IMR-90 (cell line): ENCODE measurements around the gene SLC4A4. TPM values are rescaled to one million over a fixed set of nuclear protein-coding genes. Genes with fewer than 3 reads are reported as not detected.

ENCODE experiments used
- ATAC-seq: fragments of 200-7000 bp; cut with Tn5 transposase; 2 replicates; pipeline ENCODE4 v1.9.1; 2020; ENCODE audit warnings: low read depth, mild to moderate bottlenecking, moderate library complexity
- BruUV-seq: library from RNA; stranded (reverse); fragments of 400-500 nt; replicated peaks from 2 replicates; lab custom pipeline; 2021; lab: Mats Ljungman, UMichigan
- CTCF ChIA-PET: fragments of 300-600 bp; formaldehyde crosslinking; extraction: SDS; loops from one replicate; lab custom pipeline; 2021; ENCODE audit warnings: antibody characterized with exemption; lab: Yijun Ruan, JAX
- POLR2A ChIA-PET: fragments of 300-600 bp; sonication (Branson Sonifier 250); formaldehyde crosslinking; loops from one replicate; lab custom pipeline; 2022; ENCODE audit warnings: antibody characterized with exemption; ENCODE audit not compliant: unreplicated experiment; lab: Charles Lee
- DNase-seq: peaks from one replicate; pipeline ENCODE4 v3.0.0; 2013
- H2AFZ ChIP-seq: replicated peaks from 2 replicates; pipeline ENCODE3; 2013; ENCODE audit warnings: low read length, mild to moderate bottlenecking; ENCODE audit not compliant: poor library complexity
- H2AK5ac ChIP-seq: 2 replicates; pipeline ENCODE4 v1.6.1; 2013; ENCODE audit warnings: low read depth, low read length, inconsistent platforms
- H2AK9ac ChIP-seq: replicated peaks from 2 replicates; pipeline ENCODE3; 2013; ENCODE audit warnings: mild to moderate bottlenecking, low read depth, low read length, moderate library complexity; ENCODE audit not compliant: poor library complexity
- H2BK120ac ChIP-seq: 2 replicates; pipeline ENCODE4 v1.6.1; 2013; ENCODE audit warnings: low read depth, low read length, inconsistent platforms
- H2BK15ac ChIP-seq: 3 replicates; pipeline ENCODE4 v1.6.1; 2013; ENCODE audit warnings: low read depth, low read length, inconsistent platforms
- H2BK20ac ChIP-seq: 2 replicates; pipeline ENCODE4 v1.6.1; 2013; ENCODE audit warnings: low read depth, mild to moderate bottlenecking, inconsistent platforms, low read length, moderate library complexity
- H2BK5ac ChIP-seq: 2 replicates; pipeline ENCODE4 v1.6.1; 2013; ENCODE audit warnings: mild to moderate bottlenecking, low read depth, low read length, inconsistent platforms; ENCODE audit not compliant: poor library complexity, severe bottlenecking
- H3K14ac ChIP-seq: replicated peaks from 2 replicates; pipeline ENCODE4 v1.6.1; 2013; ENCODE audit warnings: low read depth, low read length, inconsistent platforms
- H3K18ac ChIP-seq: 2 replicates; pipeline ENCODE4 v1.6.1; 2013; ENCODE audit warnings: low read depth, low read length, control low read depth
- H3K23ac ChIP-seq: 2 replicates; pipeline ENCODE4 v1.6.1; 2013; ENCODE audit warnings: low read depth, low read length, inconsistent platforms
- H3K27ac ChIP-seq: 2 replicates; pipeline ENCODE4 v1.5.1; 2013; ENCODE audit warnings: mild to moderate bottlenecking, control low read depth, low read length; ENCODE audit not compliant: insufficient read depth
- H3K27me3 ChIP-seq: 2 replicates; pipeline ENCODE4 v1.6.1; 2013; ENCODE audit warnings: low read length; ENCODE audit not compliant: control insufficient read depth, insufficient read depth
- H3K36me3 ChIP-seq: 2 replicates; pipeline ENCODE4 v1.6.1; 2013; ENCODE audit warnings: low read length, mixed read lengths; ENCODE audit not compliant: control insufficient read depth, insufficient read depth
- H3K4ac ChIP-seq: 2 replicates; pipeline ENCODE4 v1.6.1; 2013; ENCODE audit warnings: low read depth, low read length, inconsistent platforms
- H3K4me1 ChIP-seq: 2 replicates; pipeline ENCODE4 v1.6.1; 2013; ENCODE audit warnings: low read length, mixed read lengths; ENCODE audit not compliant: control insufficient read depth, insufficient read depth
- H3K4me2 ChIP-seq: 2 replicates; pipeline ENCODE4 v1.6.1; 2013; ENCODE audit warnings: low read depth, mild to moderate bottlenecking, control low read depth, low read length, moderate library complexity
- H3K4me3 ChIP-seq: 2 replicates; pipeline ENCODE4 v1.5.1; 2013; ENCODE audit warnings: low read depth, mild to moderate bottlenecking, control low read depth, low read length, moderate library complexity; ENCODE audit not compliant: insufficient read depth
- H3K56ac ChIP-seq: 2 replicates; pipeline ENCODE4 v1.6.1; 2013; ENCODE audit warnings: low read length, inconsistent platforms; ENCODE audit not compliant: insufficient read depth; ENCODE audit errors: extremely low read depth
- H3K79me1 ChIP-seq, 2 experiments: 2 replicates each; pipeline ENCODE4 v1.6.1; 2013; ENCODE audit warnings: low read length in 2 of 2, inconsistent platforms in 1 of 2, low read depth in 1 of 2
- H3K9ac ChIP-seq: 2 replicates; pipeline ENCODE4 v1.6.1; 2013; ENCODE audit warnings: low read depth, low read length, control low read depth
- H3K9me1 ChIP-seq: 2 replicates; pipeline ENCODE4 v1.6.1; 2013; ENCODE audit warnings: low read length, inconsistent platforms; ENCODE audit not compliant: insufficient read depth
- H3K9me3 ChIP-seq: 2 replicates; pipeline ENCODE4 v1.6.1; 2013; ENCODE audit warnings: low read length; ENCODE audit not compliant: control insufficient read depth, insufficient read depth
- H4K20me1 ChIP-seq: 2 replicates; pipeline ENCODE4 v1.6.1; 2013; ENCODE audit warnings: low read length, inconsistent platforms; ENCODE audit not compliant: insufficient read depth
- H4K5ac ChIP-seq: 2 replicates; pipeline ENCODE4 v1.6.1; 2013; ENCODE audit warnings: mild to moderate bottlenecking, low read depth, low read length, control low read depth
- H4K8ac ChIP-seq, 2 experiments: 2 replicates each; pipeline ENCODE4 v1.6.1; 2013; ENCODE audit warnings: low read depth in 2 of 2, low read length in 2 of 2, control low read depth in 1 of 2, inconsistent platforms in 1 of 2
- H4K91ac ChIP-seq: 2 replicates; pipeline ENCODE4 v1.6.1; 2013; ENCODE audit warnings: low read depth, low read length, inconsistent platforms; ENCODE audit not compliant: insufficient read depth
- CEBPB ChIP-seq: IDR thresholded peaks from 2 replicates; pipeline ENCODE4 v1.6.1; 2012; ENCODE audit warnings: low read depth, low read length, improper control_type of control experiment
- CTCF ChIP-seq: conservative IDR thresholded peaks from 2 replicates; pipeline ENCODE4 v1.5.1; 2012; ENCODE audit warnings: mild to moderate bottlenecking, low read depth, low read length, improper control_type of control experiment
- ELK1 ChIP-seq: fragments of 150-350 bp; IDR thresholded peaks from 2 replicates; pipeline ENCODE4 v1.6.1; 2016; ENCODE audit warnings: low read depth, mild to moderate bottlenecking, low read length, moderate library complexity, borderline replicate concordance
- FOS ChIP-seq: fragments of 150-350 bp; IDR thresholded peaks from 2 replicates; pipeline ENCODE4 v1.6.1; 2016; ENCODE audit warnings: low read depth, low read length
- MAFK ChIP-seq: IDR thresholded peaks from 2 replicates; pipeline ENCODE4 v1.6.1; 2012; ENCODE audit warnings: low read depth, low read length, improper control_type of control experiment
- MAZ ChIP-seq: IDR thresholded peaks from 2 replicates; pipeline ENCODE4 v1.6.1; 2012; ENCODE audit warnings: low read depth, mild to moderate bottlenecking, low read length, improper control_type of control experiment, moderate library complexity, borderline replicate concordance
- NFE2L2 ChIP-seq: fragments of 150-350 bp; IDR thresholded peaks from 2 replicates; pipeline ENCODE4 v1.6.1; 2016; ENCODE audit warnings: low read depth, mild to moderate bottlenecking, low read length
- POLR2A ChIP-seq: IDR thresholded peaks from 2 replicates; pipeline ENCODE4 v1.6.1; 2012; ENCODE audit warnings: mild to moderate bottlenecking, low read depth, low read length
- RAD21 ChIP-seq: IDR thresholded peaks from 2 replicates; pipeline ENCODE4 v1.6.1; 2012; ENCODE audit warnings: low read length, improper control_type of control experiment
- RCOR1 ChIP-seq: IDR thresholded peaks from 2 replicates; pipeline ENCODE4 v1.6.1; 2012; ENCODE audit warnings: mild to moderate bottlenecking, low read length, improper control_type of control experiment; ENCODE audit not compliant: insufficient replicate concordance
- RFX5 ChIP-seq: IDR thresholded peaks from 2 replicates; pipeline ENCODE4 v1.8.0; 2012; ENCODE audit warnings: low read depth, mild to moderate bottlenecking, low read length, moderate library complexity
- SMC3 ChIP-seq: fragments of 150-350 bp; IDR thresholded peaks from 2 replicates; pipeline ENCODE4 v1.6.1; 2016; ENCODE audit warnings: low read depth, mild to moderate bottlenecking, antibody characterized with exemption, low read length, moderate library complexity
- USF2 ChIP-seq: fragments of 150-350 bp; IDR thresholded peaks from 2 replicates; pipeline ENCODE4 v1.6.1; 2017; ENCODE audit warnings: mild to moderate bottlenecking, antibody characterized with exemption, low read length, low read depth
- WGBS, 2 experiments: methylation state at CpG; one replicate each; pipeline versions ENCODE4 v1.1.5 to v1.1.7; 2013; ENCODE audit warnings: missing lambda C conversion rate in 2 of 2; ENCODE audit not compliant: insufficient read length in 1 of 2; ENCODE audit errors: extremely low coverage in 2 of 2; 5-methylcytosine and 5-hydroxymethylcytosine counted together
- dilution Hi-C: fragments of 300-500 bp; cut with HindIII; formaldehyde crosslinking; loops from one replicate; pipeline ENCODE4 v1.14.3; 2018; ENCODE audit warnings: low sequenced_read_pairs; ENCODE audit not compliant: unreplicated experiment
- in situ Hi-C: fragments of 300-500 bp; cut with MboI; formaldehyde crosslinking; loops from 3 replicates; pipeline ENCODE4 v1.14.3; 2019; ENCODE audit warnings: low sequenced_read_pairs, inconsistent platforms, mixed read lengths
- intact Hi-C: fragments of 100-400 bp; cut with micrococcal nuclease; formaldehyde crosslinking; loops from 2 replicates; pipeline ENCODE4 v1.10.0; 2022
- polyA plus RNA-seq, 3 experiments: library from polyadenylated mRNA; depleted of rRNA; stranded (reverse); fragments of >200 nt; gene quantifications; 2 replicates each; pipeline ENCODE4 v1.2.3, GENCODE V29; 2012; ENCODE audit warnings: low replicate concordance in 1 of 3
- total RNA-seq: library from RNA; depleted of rRNA; stranded (reverse); fragments of >200 nt; gene quantifications from 2 replicates; pipeline ENCODE4 v1.2.3, GENCODE V29; 2012

SLC4A4 gene
- total and polyA plus RNA-seq, 2 of the 4 experiments (the other 2 are of a cell fraction) = 5.6 to 16.8 TPM

- Histone ChIP-seq H4K20me1 (peaks cover 4% of the 10 kb centered on the region; the same call in 1 of the 2 replicates), H3K27ac (no peak overlapping the region), H3K14ac (no peak overlapping the region), H2BK15ac (no peak overlapping the region), H3K36me3 (peaks cover 13% of the 10 kb centered on the region), H3K4ac (no peak overlapping the region), H4K8ac (no peak overlapping the region; a peak in 1 of 4 replicates), H2BK120ac (no peak overlapping the region), H2AK5ac (no peak overlapping the region), H3K18ac (peak overlapping the region; percentile 38; the same call in 1 of the 2 replicates), H2BK20ac (no peak overlapping the region), H3K23ac (no peak overlapping the region), H3K9me3 (no peaks in the 10 kb centered on the region), H4K91ac (no peak overlapping the region), H2AFZ (no peak overlapping the region), H3K56ac (no peak overlapping the region), H3K4me1 (peaks cover 10% of the 10 kb centered on the region), H3K4me3 (no peak overlapping the region), H2BK5ac (no peak overlapping the region), H3K27me3 (no peaks in the 10 kb centered on the region), H3K4me2 (no peak overlapping the region), H4K5ac (no peak overlapping the region), H2AK9ac (no peak overlapping the region), H3K9ac (no peak overlapping the region), H3K9me1 (peaks cover 28% of the 10 kb centered on the region), H3K79me1 (peaks cover 50 to 69% of the 10 kb centered on the region in 2 experiments)
- TF ChIP-seq RAD21 (no peak), ELK1 (no peak), NFE2L2 (no peak), MAFK (no peak), FOS (no peak), RFX5 (no peak), USF2 (no peak), SMC3 (no peak), RCOR1 (no peak), POLR2A (no peak), MAZ (no peak), CTCF (no peak), CEBPB (no peak)
- no peak for DNase-seq
- WGBS, 2 experiments = no CpG with 5 or more reads among the region's 1 CpG
- POLR2A ChIA-PET = no interaction called here
- intact Hi-C loops (no loop called here), dilution Hi-C loops (no loop called here), in situ Hi-C loops (no loop called here)
- CTCF ChIA-PET = interaction anchor here (1.2 kb wide), 1 partner anchor 14 kb away, joined by 3 read pairs; no protein-coding TSS in a partner anchor
- no peak for ATAC-seq
- no TSS peak for BruUV-seq
Measured at GRCh38 chr4:71303287-71303686, 35.5 kb upstream of the SLC4A4 start.
